MCF 10A (cell line): ENCODE data around the gene PACRG. TPM values are rescaled to one million over a fixed set of nuclear protein-coding genes. Genes with fewer than 3 reads are reported as not detected.

Experiments
- BruUV-seq: library from RNA; stranded (reverse); fragments of 400-500 nt; replicated peaks from 2 replicates; lab custom pipeline; 2021; lab: Mats Ljungman, UMichigan
- CTCF ChIA-PET: fragments of 300-600 bp; sonication (Branson Sonifier 250); formaldehyde crosslinking; extraction: SDS; loops from one replicate; lab custom pipeline; 2021; ENCODE audit warnings: antibody characterized with exemption, inconsistent platforms; lab: Yijun Ruan, JAX
- POLR2A ChIA-PET: fragments of 300-600, 350-650 bp; sonication (Branson Sonifier 250); formaldehyde crosslinking; extraction: SDS; loops from one replicate; lab custom pipeline; 2020; ENCODE audit warnings: antibody characterized with exemption, inconsistent platforms; lab: Yijun Ruan, JAX
- DNase-seq: peaks from one replicate; pipeline ENCODE4 v3.0.0-alpha.2; 2018; ENCODE audit not compliant: unreplicated experiment
- H3K27ac Mint-ChIP-seq: one replicate; pipeline ENCODE4 v1.8.0; 2022; ENCODE audit warnings: mild to moderate bottlenecking, low read depth, mixed read lengths; ENCODE audit not compliant: unreplicated experiment
- H3K27me3 Mint-ChIP-seq: one replicate; pipeline ENCODE4 v1.8.0; 2022; ENCODE audit warnings: mixed read lengths; ENCODE audit not compliant: insufficient read depth, unreplicated experiment
- H3K36me3 Mint-ChIP-seq: one replicate; pipeline ENCODE4 v1.8.0; 2022; ENCODE audit warnings: mild to moderate bottlenecking, moderate library complexity, mixed read lengths; ENCODE audit not compliant: insufficient read depth, unreplicated experiment
- H3K4me1 Mint-ChIP-seq: one replicate; pipeline ENCODE4 v1.8.0; 2022; ENCODE audit warnings: mixed read lengths; ENCODE audit not compliant: insufficient read depth, unreplicated experiment
- H3K4me3 Mint-ChIP-seq: one replicate; pipeline ENCODE4 v1.8.0; 2022; ENCODE audit warnings: mild to moderate bottlenecking, moderate library complexity, mixed read lengths; ENCODE audit not compliant: unreplicated experiment
- H3K9me3 Mint-ChIP-seq: one replicate; pipeline ENCODE4 v1.8.0; 2022; ENCODE audit warnings: mixed read lengths; ENCODE audit not compliant: unreplicated experiment
- CTCF ChIP-seq: fragments of 200-600 bp; IDR thresholded peaks from one replicate; pipeline ENCODE4 v1.8.0; 2022; ENCODE audit warnings: antibody characterized with exemption, mild to moderate bottlenecking; ENCODE audit not compliant: unreplicated experiment
- intact Hi-C: fragments of 100-400 bp; cut with micrococcal nuclease; formaldehyde crosslinking; loops from 2 replicates; pipeline ENCODE4 v1.14.1; 2022
- total RNA-seq: library from RNA; stranded (reverse); gene quantifications from 2 replicates; pipeline ENCODE4 v1.2.3, GENCODE V29; 2022

PACRG gene
- total RNA-seq, 1 experiment from 2014 or later, result not detected

DNA sequence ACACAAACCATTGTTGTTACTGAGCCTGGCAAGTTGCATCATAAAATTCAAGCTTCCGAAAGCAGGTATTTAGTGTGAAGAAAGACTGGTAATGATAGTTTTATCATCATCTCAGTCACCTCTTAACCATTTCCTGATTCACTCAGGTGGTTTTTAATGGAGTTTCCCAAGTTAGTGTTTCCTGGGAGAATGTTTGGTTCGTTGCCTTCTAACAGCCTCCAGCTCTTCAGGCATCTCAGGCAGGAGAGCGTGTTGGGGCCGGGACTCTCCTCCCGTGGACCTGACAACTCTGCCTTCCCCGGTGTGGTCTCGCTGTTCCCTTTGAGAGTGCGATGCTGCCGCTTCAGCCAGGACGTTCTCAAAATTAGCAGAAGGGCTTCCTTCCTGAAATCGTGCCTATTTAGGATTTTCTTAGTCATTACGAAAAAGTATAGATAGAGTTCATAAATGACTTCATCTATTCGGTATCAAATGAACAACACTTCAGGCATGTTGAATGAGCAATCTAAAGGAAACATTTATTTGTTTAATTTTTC is 581.8 kb downstream of the PACRG start:
- intact Hi-C loops, result no loop called here
- no peaks in the 10 kb centered on the region for H3K9me3 Mint-ChIP-seq
- H3K36me3 Mint-ChIP-seq, result no peaks in the 10 kb centered on the region
- peaks cover 6% of the 10 kb centered on the region for H3K4me1 Mint-ChIP-seq
- POLR2A ChIA-PET, result interaction anchor here (0.8 kb wide), 1 partner anchor 45 kb away, joined by 3 read pairs; no protein-coding TSS in a partner anchor
- H3K27ac Mint-ChIP-seq, result no peak overlapping the region
- H3K4me3 Mint-ChIP-seq, result no peak overlapping the region
- peaks cover 5% of the 10 kb centered on the region for H3K27me3 Mint-ChIP-seq
- CTCF ChIA-PET, result no interaction called here
- no TSS peak for BruUV-seq
- no peak for TF ChIP-seq CTCF
- DNase-seq, result peak; percentile 8

- ChIA-PET CTCF (no interaction called here), POLR2A (interaction anchor here (0.6 to 0.7 kb wide), 2 partner anchors 138 to 459 kb away, joined by 3 read pairs; no protein-coding TSS in a partner anchor)
- no peak for TF ChIP-seq CTCF
- no peak overlapping the region for H3K4me3 Mint-ChIP-seq
- intact Hi-C loops, result no loop called here
- H3K9me3 Mint-ChIP-seq, result no peaks in the 10 kb centered on the region
- H3K27ac Mint-ChIP-seq, result no peak overlapping the region
- no TSS peak for BruUV-seq
- no peak for DNase-seq
- peaks cover 11% of the 10 kb centered on the region for H3K27me3 Mint-ChIP-seq
- no peaks in the 10 kb centered on the region for H3K36me3 Mint-ChIP-seq
- H3K4me1 Mint-ChIP-seq, result peaks cover 6% of the 10 kb centered on the region
Measured at GRCh38 chr6:163310096-163310972, 582.6 kb downstream of the PACRG start.

- intact Hi-C loops, result no loop called here
- peaks cover 11% of the 10 kb centered on the region for H3K27me3 Mint-ChIP-seq
- peaks cover 6% of the 10 kb centered on the region for H3K4me1 Mint-ChIP-seq
- no peak overlapping the region for H3K27ac Mint-ChIP-seq
- POLR2A ChIA-PET, result interaction anchor here (0.6 to 1.3 kb wide), 3 partner anchors 8 to 460 kb away, joined by 3 to 4 read pairs (median 3); no protein-coding TSS in a partner anchor
- no peaks in the 10 kb centered on the region for H3K9me3 Mint-ChIP-seq
- CTCF ChIA-PET, result no interaction called here
- BruUV-seq, result no TSS peak
- no peak overlapping the region for H3K4me3 Mint-ChIP-seq
- no peak for TF ChIP-seq CTCF
- DNase-seq, result no peak
- H3K36me3 Mint-ChIP-seq, result no peaks in the 10 kb centered on the region
Measured at GRCh38 chr6:163310973-163311383, 583.2 kb downstream of the PACRG start.

- CTCF ChIA-PET, result no interaction called here
- Mint-ChIP-seq H3K27me3 (peaks cover 11% of the 10 kb centered on the region), H3K9me3 (no peaks in the 10 kb centered on the region), H3K4me1 (peaks cover 6% of the 10 kb centered on the region), H3K4me3 (no peak overlapping the region), H3K27ac (no peak overlapping the region), H3K36me3 (no peaks in the 10 kb centered on the region)
- no peak for TF ChIP-seq CTCF
- intact Hi-C loops, result no loop called here
- BruUV-seq, result no TSS peak
- POLR2A ChIA-PET, result interaction anchor here (1.3 kb wide), 2 partner anchors 9 to 79 kb away, joined by 3 to 4 read pairs; no protein-coding TSS in a partner anchor
- peak; percentile 61 for DNase-seq
Measured at GRCh38 chr6:163311830-163312229, 584.1 kb downstream of the PACRG start.
